K562 (cell line): ENCODE data around the gene SPOUT1. TPM values are rescaled to one million over a fixed set of nuclear protein-coding genes. Genes with fewer than 3 reads are reported as not detected.

Experiments used
- BRD4 ChIP-seq: fragments of 200-600 bp; sonication (generic); IDR thresholded peaks from 2 replicates; pipeline ENCODE4 v1.6.1; 2017; ENCODE audit warnings: inconsistent platforms
- CC2D1A ChIP-seq: fragments of 450-650 bp; IDR thresholded peaks from 2 replicates; pipeline ENCODE4 v1.6.1; 2017; ENCODE audit warnings: mild to moderate bottlenecking
- FOXP1 ChIP-seq: sonication (generic); formaldehyde crosslinking; IDR thresholded peaks from 2 replicates; pipeline ENCODE4 v1.8.0; 2022; ENCODE audit warnings: mild to moderate bottlenecking, missing genetic modification reagents
- NONO ChIP-seq, 2 experiments: fragments of 200-400 bp in 1 of 2; fragments of 450-650 bp in 1 of 2; formaldehyde crosslinking in 1 of 2; IDR thresholded peaks; 2 replicates each; pipeline ENCODE4 v1.6.1; 2017; ENCODE audit warnings: low read depth in 2 of 2, mild to moderate bottlenecking in 2 of 2, moderate library complexity in 2 of 2, low read length in 1 of 2
- SMAD4 ChIP-seq: fragments of 250-450 bp; sonication (Bioruptor Pico); conservative IDR thresholded peaks from 2 replicates; pipeline ENCODE4 v1.8.0; 2021; ENCODE audit warnings: inconsistent platforms, mild to moderate bottlenecking, moderate library complexity
- ZNF121 ChIP-seq: sonication (generic); formaldehyde crosslinking; conservative IDR thresholded peaks from 2 replicates; pipeline ENCODE4 v1.8.0; 2022; ENCODE audit warnings: missing genetic modification reagents
- ZNF184 ChIP-seq: sonication (generic); formaldehyde crosslinking; IDR thresholded peaks from 2 replicates; pipeline ENCODE4 v1.5.0; 2020; ENCODE audit warnings: missing genetic modification reagents
- ZNF217 ChIP-seq: sonication (generic); formaldehyde crosslinking; IDR thresholded peaks from 2 replicates; pipeline ENCODE4 v1.8.0; 2022; ENCODE audit warnings: mild to moderate bottlenecking, missing genetic modification reagents
- polyA plus RNA-seq, 8 experiments: library from polyadenylated mRNA; depleted of rRNA in 4 of 8; stranded (reverse) in 5 of 8; unstranded in 3 of 8; fragments of >200 nt; fragmentation: Nextera tagmentation in 2 of 8; fragmentation: Illumina TruSeq in 1 of 8; extraction: Ambion mirVana in 2 of 8; extraction: Trizol in 1 of 8; gene quantifications; 2 replicates each; pipeline versions ENCODE4 v1.2.1 to v1.2.3, GENCODE V29; 2011 to 2014; ENCODE audit warnings: inconsistent platforms in 1 of 8, missing spikeins in 1 of 8
- total RNA-seq, 7 experiments: library from RNA; depleted of rRNA in 6 of 7; stranded (reverse); fragments of >200 nt in 6 of 7; fragmentation: Illumina TruSeq in 2 of 7; extraction: Trizol in 2 of 7; gene quantifications; 2 replicates each; pipeline versions ENCODE4 v1.2.1 to v1.2.3, GENCODE V29; 2011 to 2021; ENCODE audit warnings: low replicate concordance in 1 of 7
- TF ChIP-seq, protein P1 (sequence below): fragments of 450-650 bp; IDR thresholded peaks from 2 replicates; pipeline ENCODE4 v1.6.1; 2016; ENCODE audit warnings: antibody characterized with exemption
- TF ChIP-seq, protein P2 (sequence below): fragments of 250-450 bp; sonication (Bioruptor Pico); IDR thresholded peaks from 2 replicates; pipeline ENCODE4 v1.9.0; 2021; ENCODE audit warnings: mild to moderate bottlenecking, inconsistent platforms
- TF ChIP-seq, protein P3 (sequence below): sonication (generic); formaldehyde crosslinking; IDR thresholded peaks from 2 replicates; pipeline ENCODE4 v1.8.0; 2022; ENCODE audit warnings: missing genetic modification reagents, mild to moderate bottlenecking, borderline replicate concordance
- TF ChIP-seq, protein P4 (sequence below): conservative IDR thresholded peaks from 2 replicates; pipeline ENCODE4 v1.6.1; 2011; ENCODE audit warnings: low read depth, mild to moderate bottlenecking, low read length; ENCODE audit not compliant: control insufficient read depth
- TF ChIP-seq, protein P5 (sequence below), 2 experiments: fragments of 450-650 bp; conservative IDR thresholded peaks; 2 replicates each; pipeline ENCODE4 v1.6.1; 2017; ENCODE audit warnings: mild to moderate bottlenecking in 2 of 2, moderate library complexity in 2 of 2
- TF ChIP-seq, protein P6 (sequence below): fragments of 250-450 bp; sonication (Bioruptor Pico); IDR thresholded peaks from 2 replicates; pipeline ENCODE4 v1.4.0; 2020

The SPOUT1 gene
- total and polyA plus RNA-seq, 9 of the 15 experiments (the other 6 are each of a cell fraction or from before 2014, with no cell fraction given), result 10.6 to 121 (median 37.4) TPM

DNA sequence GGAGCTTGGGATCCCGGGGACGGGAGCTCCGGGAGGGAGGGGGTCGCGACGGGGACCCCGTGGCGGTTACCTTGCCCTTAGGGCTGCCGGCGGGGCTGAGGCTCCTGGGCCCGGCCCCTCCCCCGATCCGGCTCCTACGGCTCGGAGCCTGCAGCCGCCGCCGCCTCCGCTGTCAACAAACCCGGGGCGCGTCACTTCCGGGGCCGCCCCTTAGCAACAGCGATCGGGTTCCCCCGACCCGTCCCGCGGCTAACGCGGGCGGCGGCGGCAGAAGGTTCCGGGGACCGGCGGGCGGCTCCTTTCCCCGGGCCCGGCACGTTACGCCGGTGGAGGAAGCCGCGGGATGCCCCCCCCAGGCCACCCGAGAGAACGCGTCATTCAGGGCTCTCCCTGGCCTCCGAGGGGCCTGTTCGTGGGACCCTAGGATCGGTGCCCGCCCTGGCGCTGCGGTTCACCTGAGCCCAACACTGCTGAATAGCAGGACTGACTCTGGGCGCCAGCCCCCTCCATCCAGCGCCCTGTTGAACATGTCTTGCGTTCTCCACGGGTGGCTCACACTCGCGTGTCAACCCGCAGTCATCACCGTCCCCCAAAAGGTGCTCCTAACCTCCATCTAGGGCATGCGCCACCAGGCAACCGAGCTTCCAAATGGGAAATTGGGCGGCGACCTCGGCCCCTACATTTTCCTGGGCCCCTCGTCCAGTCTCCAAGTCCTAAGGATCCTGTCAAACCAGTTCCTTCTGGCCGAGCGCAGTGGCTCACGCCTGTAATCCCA is 57.7 kb downstream of the SPOUT1 start, which contains the start of gene ZER1 (continued):
- TF ChIP-seq SMAD4 (CRISPR knock-in tag) (peak; percentile 94), ZNF184 (CRISPR knock-in tag) (no peak), ZNF217 (CRISPR knock-in tag) (no peak), BRD4 (0 out of 2 replicates have a peak, but pooled peaks have one; percentile 60), CC2D1A (no peak), FOXP1 (peak; percentile 65; the same call in 1 of the 2 replicates), NONO (IDR thresholded peaks at IDR 0.05; ENCODE audit: low read depth in 2 of 2, low read length in 1 of 2) (peak; percentile 50 to 91; a peak in 2 of 4 replicates), ZNF121 (CRISPR knock-in tag) (0 out of 2 replicates have a peak, but pooled peaks have one; percentile 20)
- TF ChIP-seq, protein P1, sequence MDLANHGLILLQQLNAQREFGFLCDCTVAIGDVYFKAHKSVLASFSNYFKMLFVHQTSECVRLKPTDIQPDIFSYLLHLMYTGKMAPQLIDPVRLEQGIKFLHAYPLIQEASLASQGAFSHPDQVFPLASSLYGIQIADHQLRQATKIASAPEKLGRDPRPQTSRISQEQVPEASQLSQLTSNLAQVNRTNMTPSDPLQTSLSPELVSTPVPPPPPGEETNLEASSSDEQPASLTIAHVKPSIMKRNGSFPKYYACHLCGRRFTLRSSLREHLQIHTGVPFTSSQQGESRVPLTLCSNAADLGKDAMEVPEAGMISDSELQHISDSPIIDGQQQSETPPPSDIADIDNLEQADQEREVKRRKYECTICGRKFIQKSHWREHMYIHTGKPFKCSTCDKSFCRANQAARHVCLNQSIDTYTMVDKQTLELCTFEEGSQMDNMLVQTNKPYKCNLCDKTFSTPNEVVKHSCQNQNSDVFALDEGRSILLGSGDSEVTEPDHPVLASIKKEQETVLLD, result peak; percentile 29; the same call in 1 of the 2 replicates
- TF ChIP-seq, protein P2, sequence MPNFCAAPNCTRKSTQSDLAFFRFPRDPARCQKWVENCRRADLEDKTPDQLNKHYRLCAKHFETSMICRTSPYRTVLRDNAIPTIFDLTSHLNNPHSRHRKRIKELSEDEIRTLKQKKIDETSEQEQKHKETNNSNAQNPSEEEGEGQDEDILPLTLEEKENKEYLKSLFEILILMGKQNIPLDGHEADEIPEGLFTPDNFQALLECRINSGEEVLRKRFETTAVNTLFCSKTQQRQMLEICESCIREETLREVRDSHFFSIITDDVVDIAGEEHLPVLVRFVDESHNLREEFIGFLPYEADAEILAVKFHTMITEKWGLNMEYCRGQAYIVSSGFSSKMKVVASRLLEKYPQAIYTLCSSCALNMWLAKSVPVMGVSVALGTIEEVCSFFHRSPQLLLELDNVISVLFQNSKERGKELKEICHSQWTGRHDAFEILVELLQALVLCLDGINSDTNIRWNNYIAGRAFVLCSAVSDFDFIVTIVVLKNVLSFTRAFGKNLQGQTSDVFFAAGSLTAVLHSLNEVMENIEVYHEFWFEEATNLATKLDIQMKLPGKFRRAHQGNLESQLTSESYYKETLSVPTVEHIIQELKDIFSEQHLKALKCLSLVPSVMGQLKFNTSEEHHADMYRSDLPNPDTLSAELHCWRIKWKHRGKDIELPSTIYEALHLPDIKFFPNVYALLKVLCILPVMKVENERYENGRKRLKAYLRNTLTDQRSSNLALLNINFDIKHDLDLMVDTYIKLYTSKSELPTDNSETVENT (CRISPR knock-in tag), result peak; percentile 54
- TF ChIP-seq, protein P3, sequence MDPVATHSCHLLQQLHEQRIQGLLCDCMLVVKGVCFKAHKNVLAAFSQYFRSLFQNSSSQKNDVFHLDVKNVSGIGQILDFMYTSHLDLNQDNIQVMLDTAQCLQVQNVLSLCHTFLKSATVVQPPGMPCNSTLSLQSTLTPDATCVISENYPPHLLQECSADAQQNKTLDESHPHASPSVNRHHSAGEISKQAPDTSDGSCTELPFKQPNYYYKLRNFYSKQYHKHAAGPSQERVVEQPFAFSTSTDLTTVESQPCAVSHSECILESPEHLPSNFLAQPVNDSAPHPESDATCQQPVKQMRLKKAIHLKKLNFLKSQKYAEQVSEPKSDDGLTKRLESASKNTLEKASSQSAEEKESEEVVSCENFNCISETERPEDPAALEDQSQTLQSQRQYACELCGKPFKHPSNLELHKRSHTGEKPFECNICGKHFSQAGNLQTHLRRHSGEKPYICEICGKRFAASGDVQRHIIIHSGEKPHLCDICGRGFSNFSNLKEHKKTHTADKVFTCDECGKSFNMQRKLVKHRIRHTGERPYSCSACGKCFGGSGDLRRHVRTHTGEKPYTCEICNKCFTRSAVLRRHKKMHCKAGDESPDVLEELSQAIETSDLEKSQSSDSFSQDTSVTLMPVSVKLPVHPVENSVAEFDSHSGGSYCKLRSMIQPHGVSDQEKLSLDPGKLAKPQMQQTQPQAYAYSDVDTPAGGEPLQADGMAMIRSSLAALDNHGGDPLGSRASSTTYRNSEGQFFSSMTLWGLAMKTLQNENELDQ (CRISPR knock-in tag), result 0 out of 2 replicates have a peak, but pooled peaks have one; percentile 24
- TF ChIP-seq, protein P4, sequence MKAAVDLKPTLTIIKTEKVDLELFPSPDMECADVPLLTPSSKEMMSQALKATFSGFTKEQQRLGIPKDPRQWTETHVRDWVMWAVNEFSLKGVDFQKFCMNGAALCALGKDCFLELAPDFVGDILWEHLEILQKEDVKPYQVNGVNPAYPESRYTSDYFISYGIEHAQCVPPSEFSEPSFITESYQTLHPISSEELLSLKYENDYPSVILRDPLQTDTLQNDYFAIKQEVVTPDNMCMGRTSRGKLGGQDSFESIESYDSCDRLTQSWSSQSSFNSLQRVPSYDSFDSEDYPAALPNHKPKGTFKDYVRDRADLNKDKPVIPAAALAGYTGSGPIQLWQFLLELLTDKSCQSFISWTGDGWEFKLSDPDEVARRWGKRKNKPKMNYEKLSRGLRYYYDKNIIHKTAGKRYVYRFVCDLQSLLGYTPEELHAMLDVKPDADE, result peak; percentile 70
- TF ChIP-seq, protein P5, sequence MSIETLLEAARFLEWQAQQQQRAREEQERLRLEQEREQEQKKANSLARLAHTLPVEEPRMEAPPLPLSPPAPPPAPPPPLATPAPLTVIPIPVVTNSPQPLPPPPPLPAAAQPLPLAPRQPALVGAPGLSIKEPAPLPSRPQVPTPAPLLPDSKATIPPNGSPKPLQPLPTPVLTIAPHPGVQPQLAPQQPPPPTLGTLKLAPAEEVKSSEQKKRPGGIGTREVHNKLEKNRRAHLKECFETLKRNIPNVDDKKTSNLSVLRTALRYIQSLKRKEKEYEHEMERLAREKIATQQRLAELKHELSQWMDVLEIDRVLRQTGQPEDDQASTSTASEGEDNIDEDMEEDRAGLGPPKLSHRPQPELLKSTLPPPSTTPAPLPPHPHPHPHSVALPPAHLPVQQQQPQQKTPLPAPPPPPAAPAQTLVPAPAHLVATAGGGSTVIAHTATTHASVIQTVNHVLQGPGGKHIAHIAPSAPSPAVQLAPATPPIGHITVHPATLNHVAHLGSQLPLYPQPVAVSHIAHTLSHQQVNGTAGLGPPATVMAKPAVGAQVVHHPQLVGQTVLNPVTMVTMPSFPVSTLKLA (conservative IDR thresholded peaks at IDR 0.05), result peak; percentile 84 to 93
- TF ChIP-seq, protein P6, sequence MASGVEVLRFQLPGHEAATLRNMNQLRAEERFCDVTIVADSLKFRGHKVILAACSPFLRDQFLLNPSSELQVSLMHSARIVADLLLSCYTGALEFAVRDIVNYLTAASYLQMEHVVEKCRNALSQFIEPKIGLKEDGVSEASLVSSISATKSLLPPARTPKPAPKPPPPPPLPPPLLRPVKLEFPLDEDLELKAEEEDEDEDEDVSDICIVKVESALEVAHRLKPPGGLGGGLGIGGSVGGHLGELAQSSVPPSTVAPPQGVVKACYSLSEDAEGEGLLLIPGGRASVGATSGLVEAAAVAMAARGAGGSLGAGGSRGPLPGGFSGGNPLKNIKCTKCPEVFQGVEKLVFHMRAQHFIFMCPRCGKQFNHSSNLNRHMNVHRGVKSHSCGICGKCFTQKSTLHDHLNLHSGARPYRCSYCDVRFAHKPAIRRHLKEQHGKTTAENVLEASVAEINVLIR (CRISPR knock-in tag), result peak; percentile 92
